Measurements from ENCODE around the gene DTNA. TPM values are rescaled to one million over a fixed set of nuclear protein-coding genes. Genes with fewer than 3 reads are reported as not detected.

The DTNA gene
- total RNA-seq, 1 donor from 2014 or later, result 21.8 TPM

DNA sequence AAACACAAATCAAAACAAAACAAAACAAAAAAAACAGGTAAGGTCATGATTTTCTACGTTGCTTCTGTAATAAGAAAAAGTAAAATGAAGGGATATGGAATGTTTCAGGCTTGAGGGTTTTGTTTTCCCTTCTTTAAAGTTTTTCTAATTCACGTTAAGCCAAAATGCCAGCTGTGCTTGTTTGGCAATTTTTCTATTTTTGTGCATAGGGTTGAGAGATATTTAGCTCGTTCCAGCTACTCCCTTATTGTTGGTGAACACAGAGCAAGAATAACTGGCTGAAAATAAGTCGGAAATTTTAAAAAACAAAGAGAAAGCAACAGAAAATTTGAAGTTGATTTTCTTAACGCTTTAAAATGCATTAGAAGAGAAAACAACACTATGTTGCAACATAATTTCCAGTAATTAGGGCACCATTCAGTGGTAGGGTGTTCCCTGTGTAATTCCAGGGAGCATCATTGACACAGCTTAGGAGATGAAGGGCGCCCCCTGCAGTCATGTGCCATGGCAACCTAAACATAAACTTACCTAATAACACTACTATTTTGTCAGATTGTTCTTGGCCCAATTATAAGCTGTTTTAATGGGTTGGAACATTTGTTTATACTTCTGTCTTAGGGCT, 99.5 kb downstream of the DTNA start:
- H3K27me3 ChIP-seq, result no peaks in the 10 kb centered on the region
- H3K4me1 ChIP-seq, result no peaks in the 10 kb centered on the region
- peaks cover 3% of the 10 kb centered on the region for H3K36me3 ChIP-seq
- TF ChIP-seq, protein P1, sequence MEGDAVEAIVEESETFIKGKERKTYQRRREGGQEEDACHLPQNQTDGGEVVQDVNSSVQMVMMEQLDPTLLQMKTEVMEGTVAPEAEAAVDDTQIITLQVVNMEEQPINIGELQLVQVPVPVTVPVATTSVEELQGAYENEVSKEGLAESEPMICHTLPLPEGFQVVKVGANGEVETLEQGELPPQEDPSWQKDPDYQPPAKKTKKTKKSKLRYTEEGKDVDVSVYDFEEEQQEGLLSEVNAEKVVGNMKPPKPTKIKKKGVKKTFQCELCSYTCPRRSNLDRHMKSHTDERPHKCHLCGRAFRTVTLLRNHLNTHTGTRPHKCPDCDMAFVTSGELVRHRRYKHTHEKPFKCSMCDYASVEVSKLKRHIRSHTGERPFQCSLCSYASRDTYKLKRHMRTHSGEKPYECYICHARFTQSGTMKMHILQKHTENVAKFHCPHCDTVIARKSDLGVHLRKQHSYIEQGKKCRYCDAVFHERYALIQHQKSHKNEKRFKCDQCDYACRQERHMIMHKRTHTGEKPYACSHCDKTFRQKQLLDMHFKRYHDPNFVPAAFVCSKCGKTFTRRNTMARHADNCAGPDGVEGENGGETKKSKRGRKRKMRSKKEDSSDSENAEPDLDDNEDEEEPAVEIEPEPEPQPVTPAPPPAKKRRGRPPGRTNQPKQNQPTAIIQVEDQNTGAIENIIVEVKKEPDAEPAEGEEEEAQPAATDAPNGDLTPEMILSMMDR (IDR thresholded peaks at IDR 0.05), result peak; percentile 44
- peak; percentile 60 for ATAC-seq
- H3K27ac ChIP-seq, result peak overlapping the region; percentile 28
- DNase-seq, result no peak
- no peak overlapping the region for H3K4me3 ChIP-seq
- intact Hi-C loops (cut with DNase I), result no loop called here
- no peaks in the 10 kb centered on the region for H3K9me3 ChIP-seq

DNA sequence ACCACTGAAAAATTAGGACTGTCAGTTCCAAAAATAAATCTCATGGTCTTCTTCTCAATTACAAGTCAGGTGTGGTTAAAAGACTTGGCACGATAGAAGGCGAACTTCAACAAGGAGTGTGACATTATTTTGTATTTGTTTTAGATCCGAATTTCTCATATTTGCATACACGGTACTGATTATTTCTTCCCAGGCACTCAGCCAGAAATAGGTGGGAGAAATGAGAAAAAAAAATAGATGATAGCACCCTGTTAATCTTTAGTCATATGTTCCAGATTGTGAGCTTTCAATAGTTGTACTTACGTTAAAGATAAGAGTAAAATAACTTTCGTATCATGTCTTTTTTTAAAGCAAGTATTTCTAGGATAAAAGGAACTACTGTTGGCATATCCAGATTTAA, 106.1 kb downstream of the DTNA start:
- Histone ChIP-seq H3K36me3 (peaks cover 3% of the 10 kb centered on the region), H3K9me3 (no peaks in the 10 kb centered on the region), H3K27ac (no peak overlapping the region), H3K4me1 (no peaks in the 10 kb centered on the region), H3K4me3 (no peak overlapping the region), H3K27me3 (no peaks in the 10 kb centered on the region)
- no peak for ATAC-seq
- intact Hi-C loops (cut with DNase I), result no loop called here
- TF ChIP-seq, protein P1 (IDR thresholded peaks at IDR 0.05), result no peak
- DNase-seq, result no peak

DNA sequence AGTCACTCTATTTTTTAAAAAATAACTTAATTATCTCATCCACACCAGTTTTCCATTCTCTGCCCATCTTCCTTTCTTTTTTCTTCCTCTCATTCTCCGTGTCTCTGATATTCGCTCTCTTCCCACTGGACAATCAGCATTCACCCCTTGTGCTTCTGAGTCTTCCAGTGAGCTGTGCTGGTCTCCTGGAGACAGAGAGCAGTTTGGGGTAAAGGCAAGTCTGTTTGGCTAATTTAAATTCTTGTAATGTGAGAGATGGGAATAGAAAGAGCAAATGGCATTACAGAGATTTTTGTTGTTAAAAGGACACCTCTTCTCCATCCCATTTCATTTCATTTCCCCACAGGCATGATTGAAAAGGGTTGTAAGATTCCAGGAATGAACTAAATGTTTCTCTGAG, 107.5 kb downstream of the DTNA start:
- Histone ChIP-seq H3K4me3 (no peak overlapping the region), H3K4me1 (no peaks in the 10 kb centered on the region), H3K9me3 (no peaks in the 10 kb centered on the region), H3K27me3 (no peaks in the 10 kb centered on the region), H3K27ac (no peak overlapping the region), H3K36me3 (peaks cover 3% of the 10 kb centered on the region)
- intact Hi-C loops (cut with DNase I), result no loop called here
- TF ChIP-seq, protein P1 (IDR thresholded peaks at IDR 0.05), result no peak
- DNase-seq (no peak), ATAC-seq (no peak)

DNA sequence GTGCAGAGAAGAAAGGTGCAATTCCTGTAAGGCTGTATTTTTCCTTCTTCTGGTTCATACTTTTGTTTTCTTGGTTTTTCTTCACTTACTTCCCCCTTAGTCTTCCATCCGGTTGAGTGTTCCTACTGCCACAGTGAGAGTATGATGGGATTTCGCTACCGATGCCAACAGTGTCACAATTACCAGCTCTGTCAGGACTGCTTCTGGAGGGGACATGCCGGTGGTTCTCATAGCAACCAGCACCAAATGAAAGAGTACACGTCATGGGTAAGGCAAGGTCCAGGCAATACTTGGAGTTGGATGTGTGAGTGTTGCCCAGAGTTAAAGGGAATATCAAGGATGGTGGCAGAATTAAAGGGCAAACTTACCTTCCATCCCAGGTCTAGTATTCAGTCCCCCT, 108.0 kb downstream of the DTNA start:
- no peak overlapping the region for H3K27ac ChIP-seq
- intact Hi-C loops (cut with DNase I), result no loop called here
- H3K36me3 ChIP-seq, result no peaks in the 10 kb centered on the region
- TF ChIP-seq, protein P1 (IDR thresholded peaks at IDR 0.05), result no peak
- H3K27me3 ChIP-seq, result no peaks in the 10 kb centered on the region
- H3K9me3 ChIP-seq, result no peaks in the 10 kb centered on the region
- H3K4me1 ChIP-seq, result no peaks in the 10 kb centered on the region
- DNase-seq (no peak), ATAC-seq (no peak)
- no peak overlapping the region for H3K4me3 ChIP-seq

DNA sequence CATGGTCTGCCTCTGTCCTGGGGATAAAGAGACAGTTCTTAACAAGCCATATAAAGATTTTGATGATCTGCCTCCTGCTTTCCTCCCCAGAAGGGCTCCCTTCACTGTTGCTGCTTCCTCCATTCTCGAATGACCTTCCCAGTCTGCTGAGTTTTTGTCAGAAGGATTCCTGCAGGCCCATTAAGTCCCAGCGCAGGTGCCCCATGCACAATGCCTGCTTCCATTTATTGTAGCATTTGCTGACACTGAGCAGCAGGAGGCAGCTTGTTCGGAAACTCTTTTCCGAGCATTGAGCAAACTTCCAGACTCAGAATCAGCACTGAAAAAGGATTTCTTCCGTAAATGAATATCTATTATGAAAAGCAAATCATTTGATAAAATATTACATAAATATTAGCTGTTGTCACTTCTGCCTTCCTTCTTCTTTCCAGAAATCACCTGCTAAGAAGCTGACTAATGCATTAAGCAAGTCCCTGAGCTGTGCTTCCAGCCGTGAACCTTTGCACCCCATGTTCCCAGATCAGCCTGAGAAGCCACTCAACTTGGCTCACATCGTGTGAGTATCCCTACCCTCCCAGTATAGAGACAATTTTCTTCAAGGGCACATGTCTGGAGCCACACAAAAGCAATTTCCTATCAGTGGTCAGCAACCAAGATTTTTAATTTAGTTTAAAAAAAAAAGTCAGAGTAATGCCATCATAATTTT, 110.4 kb downstream of the DTNA start:
- intact Hi-C loops (cut with DNase I), result no loop called here
- no peak overlapping the region for H3K4me3 ChIP-seq
- H3K36me3 ChIP-seq, result no peaks in the 10 kb centered on the region
- ATAC-seq (no peak), DNase-seq (no peak)
- no peaks in the 10 kb centered on the region for H3K9me3 ChIP-seq
- TF ChIP-seq, protein P1 (IDR thresholded peaks at IDR 0.05), result no peak
- H3K27ac ChIP-seq, result no peak overlapping the region
- H3K4me1 ChIP-seq, result no peaks in the 10 kb centered on the region
- H3K27me3 ChIP-seq, result no peaks in the 10 kb centered on the region

Measured in upper lobe of right lung (tissue), 1 donor.